SW 1271 (cell line): ENCODE data around the gene NR5A2.

Experiments used
- DNase-seq, 2 experiments: peaks; one replicate each; lab custom pipeline; 2025; lab: John Stamatoyannopoulos, UW

NR5A2 gene

GRCh38 chr1:200027264-200027823 lies at the start of gene NR5A2:
Gene NR5A2, plus strand, starts transcription at chr1:200027710. Its CDS starts 138 bp downstream, at chr1:200027848.
- DNase-seq, result no peak

GRCh38 chr1:199978408-199978940 lies 49.0 kb upstream of the NR5A2 start:
- no peak for DNase-seq

GRCh38 chr1:199979071-199979470 lies 48.4 kb upstream of the NR5A2 start:
- DNase-seq, result no peak

- DNase-seq, result no peak
These were observed 45.9 kb upstream of the NR5A2 start for GRCh38 chr1:199981584-199981983.

GRCh38 chr1:199982606-199983005 lies 44.9 kb upstream of the NR5A2 start:
- no peak for DNase-seq

GRCh38 chr1:199983531-199983930 lies 44.0 kb upstream of the NR5A2 start:
- no peak for DNase-seq

- DNase-seq, result no peak
These were observed 32.3 kb upstream of the NR5A2 start for GRCh38 chr1:199995096-199995685.

GRCh38 chr1:200005165-200005564 lies 22.3 kb upstream of the NR5A2 start:
- no peak for DNase-seq

GRCh38 chr1:200006711-200007110 lies 20.8 kb upstream of the NR5A2 start:
- no peak for DNase-seq

- DNase-seq, result no peak
These were observed 11.7 kb upstream of the NR5A2 start for GRCh38 chr1:200015811-200016210.

- no peak for DNase-seq
These were observed 5.8 kb upstream of the NR5A2 start for GRCh38 chr1:200021577-200022238.

GRCh38 chr1:200022239-200022804 lies 5.2 kb upstream of the NR5A2 start:
- no peak for DNase-seq

GRCh38 chr1:200028586-200029034 lies 1.1 kb downstream of the NR5A2 start:
- no peak for DNase-seq

GRCh38 chr1:200029035-200029821 lies 1.7 kb downstream of the NR5A2 start:
- DNase-seq, result no peak

- DNase-seq, result no peak
These were observed 2.3 kb downstream of the NR5A2 start for GRCh38 chr1:200029822-200030152.

GRCh38 chr1:200030791-200031190 lies 3.3 kb downstream of the NR5A2 start:
- DNase-seq, result no peak

- DNase-seq, result no peak
These were observed 6.2 kb downstream of the NR5A2 start for GRCh38 chr1:200033511-200034261.

- no peak for DNase-seq
These were observed 6.7 kb downstream of the NR5A2 start for GRCh38 chr1:200034262-200034557.

- no peak for DNase-seq
These were observed 7.4 kb downstream of the NR5A2 start for GRCh38 chr1:200034761-200035396.

- no peak for DNase-seq
These were observed 8.0 kb downstream of the NR5A2 start for GRCh38 chr1:200035397-200035955.
